PFSK-1 (cell line): ENCODE data around the gene GRIN2A.

ENCODE experiments used
- FOXP2 ChIP-seq: optimal IDR thresholded peaks from 2 replicates; pipeline ENCODE3; 2011; ENCODE audit warnings: borderline replicate concordance, control low read depth, inconsistent platforms; ENCODE audit not compliant: insufficient read depth; ENCODE audit errors: extremely low read length, extremely low read depth
- POLR2AphosphoS5 ChIP-seq: IDR thresholded peaks from 2 replicates; pipeline ENCODE4 v1.6.1; 2012; ENCODE audit warnings: low read depth, mild to moderate bottlenecking, control low read depth, low read length, moderate library complexity
- REST ChIP-seq, 2 experiments: IDR thresholded peaks; 2 replicates each; pipeline versions ENCODE4 v1.6.1 to v1.8.0; 2011 to 2012; ENCODE audit warnings: low read depth in 2 of 2, low read length in 2 of 2, control low read depth in 1 of 2, inconsistent platforms in 1 of 2, mild to moderate bottlenecking in 1 of 2, moderate library complexity in 1 of 2; ENCODE audit not compliant: insufficient read depth in 1 of 2
- SIN3A ChIP-seq: IDR thresholded peaks from 2 replicates; pipeline ENCODE4 v1.6.1; 2012; ENCODE audit warnings: mild to moderate bottlenecking, low read length, moderate library complexity, borderline replicate concordance; ENCODE audit not compliant: insufficient read depth
- TAF1 ChIP-seq: IDR thresholded peaks from 2 replicates; pipeline ENCODE4 v1.6.1; 2012; ENCODE audit warnings: low read length, control low read depth, borderline replicate concordance; ENCODE audit not compliant: insufficient read depth

GRIN2A gene

DNA sequence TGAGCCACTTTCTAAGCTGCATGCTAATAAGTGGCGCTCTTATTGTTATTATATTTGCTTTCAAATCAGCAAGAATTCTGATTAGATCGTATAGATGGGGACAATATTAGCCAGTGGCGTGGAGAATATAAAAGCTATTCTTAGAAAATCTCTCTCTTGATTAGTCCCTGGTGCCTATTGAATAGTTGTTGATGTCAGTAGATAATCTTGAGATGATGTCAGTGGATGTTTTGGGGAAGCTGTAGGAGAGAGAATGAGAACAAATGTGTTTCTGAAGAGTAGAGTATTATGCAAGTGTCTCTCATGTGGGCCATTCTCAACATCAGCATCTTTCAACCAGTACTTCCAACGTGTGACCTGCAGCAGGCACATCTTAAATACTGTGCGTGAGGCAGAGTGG, 445.7 kb downstream of the GRIN2A start:
- TF ChIP-seq POLR2AphosphoS5 (no peak), TAF1 (no peak), SIN3A (no peak), FOXP2 (no peak), REST (IDR thresholded peaks at IDR 0.05; ENCODE audit: insufficient read depth in 1 of 2, low read depth in 2 of 2, low read length in 2 of 2) (no peak)

- TF ChIP-seq TAF1 (no peak), FOXP2 (no peak), SIN3A (no peak), REST (IDR thresholded peaks at IDR 0.05; ENCODE audit: insufficient read depth in 1 of 2, low read depth in 2 of 2, low read length in 2 of 2) (no peak), POLR2AphosphoS5 (no peak)
These were observed 459.1 kb downstream of the GRIN2A start for GRCh38 chr16:9723136-9723535.

DNA sequence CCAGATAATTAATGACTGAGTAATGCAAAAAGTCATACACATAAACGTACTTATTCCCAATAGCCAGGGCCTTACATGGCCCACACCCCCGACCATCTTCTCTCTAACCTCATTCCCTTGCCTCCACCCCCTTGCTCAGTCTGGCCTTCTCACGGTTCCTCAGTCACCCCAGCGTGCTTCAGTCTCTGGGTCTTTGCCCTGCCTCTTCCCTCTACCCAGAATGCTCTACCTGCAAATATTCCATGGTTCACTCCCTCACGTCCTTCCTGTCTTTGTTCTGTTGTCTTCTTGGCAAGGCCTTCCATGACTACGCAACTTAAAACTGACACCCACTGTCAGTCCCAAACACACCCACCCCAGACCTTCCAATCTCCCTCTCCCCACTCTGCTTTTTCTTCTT, 468.3 kb downstream of the GRIN2A start:
- TF ChIP-seq REST (IDR thresholded peaks at IDR 0.05; ENCODE audit: insufficient read depth in 1 of 2, low read depth in 2 of 2, low read length in 2 of 2) (no peak), FOXP2 (no peak), SIN3A (no peak), POLR2AphosphoS5 (no peak), TAF1 (no peak)

GRCh38 chr16:9713156-9713555, 469.1 kb downstream of the GRIN2A start:
- TF ChIP-seq POLR2AphosphoS5 (no peak), SIN3A (no peak), TAF1 (no peak), REST (IDR thresholded peaks at IDR 0.05; ENCODE audit: insufficient read depth in 1 of 2, low read depth in 2 of 2, low read length in 2 of 2) (no peak), FOXP2 (no peak)

DNA sequence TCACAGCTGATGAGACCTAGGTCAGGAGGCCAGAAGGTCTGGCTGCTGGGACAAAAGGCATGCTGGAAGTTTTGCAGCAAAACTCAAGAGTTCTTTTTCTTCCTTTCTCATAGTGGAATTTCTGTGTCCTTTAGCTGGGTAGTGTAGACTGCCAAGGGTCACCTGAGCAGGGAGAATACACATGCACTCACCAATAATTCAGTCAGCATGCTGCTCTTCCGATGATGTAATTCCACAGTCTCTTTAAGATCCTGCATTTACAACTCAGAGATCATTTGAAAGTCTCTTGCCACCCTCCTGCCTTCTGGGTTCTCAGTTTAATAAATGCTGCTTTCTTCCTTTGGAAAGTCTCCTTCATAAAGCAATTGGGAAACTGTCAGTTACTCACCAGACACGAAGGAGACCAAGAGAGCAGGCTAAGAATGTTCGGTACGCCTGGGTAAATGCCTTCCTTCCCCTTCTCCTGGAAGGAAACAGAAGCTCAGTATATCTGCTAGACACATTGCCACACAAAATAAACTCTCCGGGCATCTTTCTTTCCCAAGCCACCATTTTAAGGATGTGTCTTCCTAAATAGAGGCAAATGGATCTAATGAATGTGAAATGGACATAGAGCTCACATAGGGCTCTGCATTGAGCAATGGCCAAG, 473.1 kb downstream of the GRIN2A start:
- TF ChIP-seq SIN3A (no peak), POLR2AphosphoS5 (no peak)
